ENCODE results near the gene UGT1A4. TPM values are rescaled to one million over a fixed set of nuclear protein-coding genes. Genes with fewer than 3 reads are reported as not detected.

UGT1A4 gene
- total and polyA plus RNA-seq, 2 of the 8 experiments (the other 6 are each of a cell fraction or from before 2014, with no cell fraction given) = not detected

GRCh38 chr2:233773854-233774253 is 55.3 kb downstream of the UGT1A4 start:
- Histone ChIP-seq H3K14ac (ENCODE audit: insufficient read length) (no peak overlapping the region), H2AFZ (ENCODE audit: low read length) (no peak overlapping the region), H3K27ac (ENCODE audit: low read depth, low read length) (no peak overlapping the region), H4K5ac (ENCODE audit: insufficient read length, low read depth, low read length) (no peak overlapping the region), H2AK5ac (ENCODE audit: low read depth, low read length) (no peak overlapping the region), H3K23ac (ENCODE audit: insufficient read length) (no peak overlapping the region), H3K18ac (ENCODE audit: extremely low read depth, low read length) (no peak overlapping the region), H3K4me2 (ENCODE audit: insufficient read depth in 1 of 2, low read depth in 2 of 2, low read length in 2 of 2) (no peak overlapping the region), H3K9me3 (ENCODE audit: insufficient read depth in 2 of 2, low read depth in 1 of 2, low read length in 1 of 2) (peaks cover 7 to 17% of the 10 kb centered on the region in 2 experiments; a peak in 3 of 4 replicates), H3K4me3 (ENCODE audit: extremely low read depth in 1 of 4, insufficient read depth in 2 of 4, low read depth in 3 of 4, low read length in 4 of 4) (no peak overlapping the region), H4K8ac (ENCODE audit: extremely low read depth, insufficient read depth, low read length) (no peak overlapping the region), H2BK20ac (ENCODE audit: low read length) (no peak overlapping the region), H4K20me1 (replicated peaks in 1 of 2; ENCODE audit: control insufficient read depth in 1 of 2, insufficient read depth in 2 of 2, low read length in 2 of 2) (no peaks in the 10 kb centered on the region), H3K23me2 (ENCODE audit: low read depth, low read length) (peaks cover 2% of the 10 kb centered on the region; the same call in 1 of the 2 replicates), H3K56ac (replicated peaks; ENCODE audit: insufficient read length, low read depth, low read length) (no peak overlapping the region), H3K9ac (replicated peaks in 1 of 4; ENCODE audit: extremely low read depth in 1 of 4, low read depth in 3 of 4, low read length in 3 of 4) (no peak overlapping the region), H3K79me2 (ENCODE audit: control insufficient read depth in 1 of 2, insufficient read depth in 2 of 2, low read length in 2 of 2) (no peaks in the 10 kb centered on the region), H3K36me3 (ENCODE audit: control insufficient read depth in 2 of 4, insufficient read depth in 4 of 4, low read length in 3 of 4) (no peaks in the 10 kb centered on the region), H3K4me1 (replicated peaks in 1 of 4; ENCODE audit: control insufficient read depth in 3 of 4, insufficient read depth in 4 of 4, low read length in 3 of 4) (no peaks in the 10 kb centered on the region), H2BK12ac (ENCODE audit: low read depth, low read length) (no peak overlapping the region), H3K79me1 (ENCODE audit: low read depth, low read length) (no peaks in the 10 kb centered on the region), H2BK120ac (replicated peaks; ENCODE audit: low read depth, low read length) (no peak overlapping the region), H2BK5ac (ENCODE audit: low read depth, low read length) (no peak overlapping the region), H3K4ac (replicated peaks; ENCODE audit: insufficient read length, low read depth, low read length) (no peak overlapping the region), H4K91ac (replicated peaks; ENCODE audit: insufficient read length, low read length) (no peak overlapping the region), H3K27me3 (replicated peaks in 1 of 4; ENCODE audit: control insufficient read depth in 3 of 4, extremely low read depth in 1 of 4, insufficient read depth in 3 of 4, low read length in 3 of 4) (no peaks in the 10 kb centered on the region), H2BK15ac (ENCODE audit: low read length) (no peak overlapping the region)
- no peak for FAIRE-seq
- POLR2A ChIA-PET (ENCODE audit: partially characterized antibody) = no interaction called here
- 94% methylated on average over 5 of the region's 5 CpGs; no CpG with 5 or more reads in 1 of the 2 experiments for WGBS, 2 experiments (ENCODE audit: extremely low coverage in 1 of 2, insufficient coverage in 1 of 2, insufficient read length in 1 of 2, insufficient replicate concordance in 2 of 2, low coverage in 1 of 2, low lambda C conversion rate in 2 of 2, missing lambda C conversion rate in 1 of 2)
- no peak for DNase-seq (ENCODE audit: low read depth in 1 of 2, low spot score in 2 of 2)
- CTCF ChIA-PET (ENCODE audit: partially characterized antibody) = no interaction called here
- no peak for TF ChIP-seq SIX5 (IDR thresholded peaks at IDR 0.05; ENCODE audit: low read depth, low read length)
- no peak for TF ChIP-seq SP2 (IDR thresholded peaks at IDR 0.05; ENCODE audit: low read length)
- no peak for TF ChIP-seq ASH2L (IDR thresholded peaks at IDR 0.05; ENCODE audit: low read length)
- no peak for TF ChIP-seq FOSL1 (IDR thresholded peaks at IDR 0.05; ENCODE audit: insufficient read depth, low read depth, low read length)
- no peak for TF ChIP-seq MAFK (IDR thresholded peaks at IDR 0.05; ENCODE audit: low read depth, low read length)
- TF ChIP-seq CBX5 (IDR thresholded peaks at IDR 0.05; ENCODE audit: low read depth, low read length) = no peak
- TF ChIP-seq SUZ12 (IDR thresholded peaks at IDR 0.05; ENCODE audit: low read length) = no peak
- no peak for TF ChIP-seq RNF2 (IDR thresholded peaks at IDR 0.05; ENCODE audit: borderline replicate concordance, low read depth, low read length, missing control alignments, poor library complexity, severe bottlenecking)
